Endothelial cell of umbilical vein (primary cell): ENCODE results near the gene CELF3. TPM values are rescaled to one million over a fixed set of nuclear protein-coding genes. Genes with fewer than 3 reads are reported as not detected.

Experiments used
- BruUV-seq: library from RNA; stranded (reverse); fragments of 400-500 nt; replicated peaks from 2 replicates; lab custom pipeline; 2021; lab: Mats Ljungman, UMichigan
- CTCF ChIA-PET: fragments of 300-600, 350-600 bp; sonication (Branson Sonifier 250); formaldehyde crosslinking; loops from one replicate; lab custom pipeline; 2021; ENCODE audit warnings: antibody characterized with exemption, inconsistent platforms; lab: Charles Lee
- POLR2A ChIA-PET: fragments of 300-600, 350-600 bp; sonication (Branson Sonifier 250); formaldehyde crosslinking; loops from one replicate; lab custom pipeline; 2021; ENCODE audit warnings: antibody characterized with exemption, inconsistent platforms; lab: Charles Lee
- DNase-seq: peaks from one replicate; pipeline ENCODE4 v3.0.0-alpha.2; 2011; ENCODE audit warnings: low read depth, low spot score
- FAIRE-seq: peaks from 2 replicates; lab custom pipeline; 2011; peaks lifted over from hg19 to GRCh38; lab: Jason Lieb, UNC
- H2AFZ ChIP-seq: 2 replicates; pipeline ENCODE4 v1.6.0; 2012; ENCODE audit warnings: low read depth, low read length, control low read depth, inconsistent platforms
- H3K27ac ChIP-seq: 2 replicates; pipeline ENCODE4 v1.5.1; 2011; ENCODE audit warnings: low read depth, mild to moderate bottlenecking, control low read depth, low read length, moderate library complexity; ENCODE audit not compliant: insufficient read depth
- H3K27me3 ChIP-seq, 2 experiments: 2 replicates each; pipeline versions ENCODE4 v1.6.0 to v1.6.1; 2011; ENCODE audit warnings: low read length in 2 of 2, mixed read lengths in 1 of 2; ENCODE audit not compliant: control insufficient read depth in 2 of 2, insufficient read depth in 2 of 2
- H3K36me3 ChIP-seq, 2 experiments: 2 replicates in 1 of 2; 3 replicates in 1 of 2; pipeline ENCODE4 v1.5.1; 2011; ENCODE audit warnings: low read length in 2 of 2, mild to moderate bottlenecking in 1 of 2, moderate library complexity in 1 of 2; ENCODE audit not compliant: control insufficient read depth in 2 of 2, insufficient read depth in 2 of 2; ENCODE audit errors: extremely low read depth in 1 of 2
- H3K4me1 ChIP-seq: 3 replicates; pipeline ENCODE4 v1.5.1; 2011; ENCODE audit warnings: mild to moderate bottlenecking, low read length; ENCODE audit not compliant: control insufficient read depth, insufficient read depth; ENCODE audit errors: extremely low read depth
- H3K4me2 ChIP-seq: 2 replicates; pipeline ENCODE4 v1.6.1; 2011; ENCODE audit warnings: low read length, control low read depth, mixed read lengths; ENCODE audit not compliant: insufficient read depth
- H3K4me3 ChIP-seq, 3 experiments: fragments of 200-600 bp in 1 of 3; sonication (generic), shearing (Covaris generic) in 1 of 3; replicated peaks in 1 of 3; 2 replicates each; pipeline ENCODE4 v1.5.1; 2011 to 2016; ENCODE audit warnings: control low read depth in 3 of 3, low read length in 3 of 3, mild to moderate bottlenecking in 2 of 3, inconsistent platforms in 1 of 3, low read depth in 1 of 3, moderate library complexity in 1 of 3; ENCODE audit not compliant: insufficient read depth in 1 of 3
- H3K79me2 ChIP-seq: 2 replicates; pipeline ENCODE4 v1.6.0; 2012; ENCODE audit warnings: low read length, inconsistent platforms; ENCODE audit not compliant: control insufficient read depth, insufficient read depth
- H3K9ac ChIP-seq: replicated peaks from 2 replicates; pipeline ENCODE3; 2011; ENCODE audit warnings: low read length, control low read depth; ENCODE audit not compliant: insufficient read depth; ENCODE audit errors: extremely low read depth
- H3K9me1 ChIP-seq: replicated peaks from 3 replicates; pipeline ENCODE4 v1.6.0; 2011; ENCODE audit warnings: mild to moderate bottlenecking, low read length; ENCODE audit not compliant: control insufficient read depth, insufficient read depth; ENCODE audit errors: extremely low read depth
- H3K9me3 ChIP-seq: replicated peaks from 2 replicates; pipeline ENCODE4 v1.5.1; 2012; ENCODE audit warnings: low read length, inconsistent platforms; ENCODE audit not compliant: control insufficient read depth, insufficient read depth
- H4K20me1 ChIP-seq: replicated peaks from 2 replicates; pipeline ENCODE3; 2011; ENCODE audit warnings: mild to moderate bottlenecking, low read length; ENCODE audit not compliant: control insufficient read depth, insufficient read depth; ENCODE audit errors: extremely low read depth
- EZH2 ChIP-seq: IDR thresholded peaks from 2 replicates; pipeline ENCODE4 v1.6.1; 2012; ENCODE audit warnings: borderline replicate concordance, low read depth, mild to moderate bottlenecking, moderate library complexity, low read length, inconsistent platforms; ENCODE audit not compliant: severe bottlenecking
- FOS ChIP-seq: IDR thresholded peaks from 2 replicates; pipeline ENCODE4 v1.6.1; 2011; ENCODE audit warnings: mild to moderate bottlenecking, low read length, moderate library complexity, borderline replicate concordance; ENCODE audit not compliant: insufficient read depth
- GATA2 ChIP-seq: IDR thresholded peaks from 2 replicates; pipeline ENCODE4 v1.7.0; 2011; ENCODE audit warnings: low read depth, mild to moderate bottlenecking, moderate library complexity, mixed read lengths, low read length; ENCODE audit not compliant: insufficient read length, insufficient read depth
- JUN ChIP-seq: IDR thresholded peaks from 2 replicates; pipeline ENCODE4 v1.6.1; 2011; ENCODE audit warnings: borderline replicate concordance, low read depth; ENCODE audit not compliant: insufficient read length, insufficient read depth
- MYC ChIP-seq: IDR thresholded peaks from one replicate; pipeline ENCODE4 v1.6.1; 2011; ENCODE audit warnings: mild to moderate bottlenecking, low read depth, low read length
- POLR2A ChIP-seq: IDR thresholded peaks from 2 replicates; pipeline ENCODE4 v1.6.1; 2012; ENCODE audit warnings: low read depth, mild to moderate bottlenecking, control low read depth, low read length
- POLR2AphosphoS5 ChIP-seq: IDR thresholded peaks from 2 replicates; pipeline ENCODE4 v1.6.1; 2012; ENCODE audit warnings: low read depth, mild to moderate bottlenecking, control low read depth, low read length, moderate library complexity; ENCODE audit not compliant: insufficient read depth
- dilution Hi-C: fragments of 300-500 bp; cut with MboI; formaldehyde crosslinking; loops from one replicate; pipeline ENCODE4 v1.15.0; 2019; ENCODE audit warnings: low sequenced_read_pairs; ENCODE audit not compliant: extremely low pct_ligation_motif_present
- intact Hi-C: fragments of 100-400 bp; cut with micrococcal nuclease; formaldehyde crosslinking; loops from one replicate; pipeline ENCODE4 v1.10.0; 2022
- polyA plus RNA-seq, 4 experiments: library from polyadenylated mRNA; depleted of rRNA in 3 of 4; stranded (reverse) in 3 of 4; unstranded in 1 of 4; fragments of >200 nt; gene quantifications; 2 replicates each; pipeline versions ENCODE4 v1.2.1 to v1.2.3, GENCODE V29; 2011 to 2012; ENCODE audit warnings: missing spikeins in 1 of 4
- total RNA-seq: library from RNA; stranded (reverse); gene quantifications from 2 replicates; pipeline ENCODE4 v1.2.3, GENCODE V29; 2021
- TF ChIP-seq, protein P1 (sequence below): IDR thresholded peaks from 2 replicates; pipeline ENCODE4 v1.6.1; 2011; ENCODE audit not compliant: insufficient read depth, insufficient read length
- TF ChIP-seq, protein P2 (sequence below), 2 donors: IDR thresholded peaks; 1 replicate in 1 of 2; 2 replicates in 1 of 2; pipeline ENCODE4 v1.5.1; 2011; ENCODE audit warnings: low read length in 2 of 2, mild to moderate bottlenecking in 2 of 2, moderate library complexity in 2 of 2, control low read depth in 1 of 2, inconsistent platforms in 1 of 2, low read depth in 1 of 2; ENCODE audit not compliant: insufficient read depth in 1 of 2; ENCODE audit errors: extremely low read depth in 1 of 2

CELF3 gene
- total and polyA plus RNA-seq, 2 donors (not counting 3 experiments of a cell fraction or from before 2014, with no cell fraction given), result not detected

DNA sequence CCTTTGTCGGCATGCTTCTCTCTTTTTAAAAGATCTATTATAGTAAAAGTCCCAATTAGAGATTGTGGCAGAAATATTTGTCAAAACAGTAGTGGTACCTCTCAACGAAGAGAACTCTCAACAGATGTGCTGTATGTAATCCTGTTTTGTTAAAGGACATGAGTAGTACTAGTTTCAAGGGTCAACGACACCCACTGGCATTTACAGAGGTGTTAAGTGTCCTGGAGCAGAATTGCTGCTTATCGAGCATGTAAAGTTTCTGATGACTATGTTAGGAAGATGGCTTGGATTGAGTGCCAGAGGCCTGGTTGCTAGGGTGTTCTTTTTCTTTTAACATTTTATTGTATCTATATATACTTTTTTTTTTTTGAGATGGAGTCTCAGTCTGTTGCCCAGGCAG, 27.1 kb downstream of the CELF3 start:
- Histone ChIP-seq H2AFZ (no peak overlapping the region), H3K4me3 (no peak overlapping the region), H3K4me2 (no peak overlapping the region), H3K79me2 (no peaks in the 10 kb centered on the region), H3K27me3 (no peaks in the 10 kb centered on the region), H4K20me1 (no peaks in the 10 kb centered on the region), H3K9me1 (no peaks in the 10 kb centered on the region), H3K36me3 (no peaks in the 10 kb centered on the region), H3K9ac (no peak overlapping the region), H3K9me3 (no peaks in the 10 kb centered on the region), H3K27ac (no peak overlapping the region), H3K4me1 (no peaks in the 10 kb centered on the region)
- ChIA-PET POLR2A (no interaction called here), CTCF (interaction anchor here (1.0 to 1.3 kb wide), 2 partner anchors 8 to 9 kb away, joined by 3 to 4 read pairs; no protein-coding TSS in a partner anchor)
- no peak for DNase-seq
- no peak for FAIRE-seq
- dilution Hi-C loops (no loop called here), intact Hi-C loops (no loop called here)
- TF ChIP-seq POLR2A, result no peak
- TF ChIP-seq, protein P1, sequence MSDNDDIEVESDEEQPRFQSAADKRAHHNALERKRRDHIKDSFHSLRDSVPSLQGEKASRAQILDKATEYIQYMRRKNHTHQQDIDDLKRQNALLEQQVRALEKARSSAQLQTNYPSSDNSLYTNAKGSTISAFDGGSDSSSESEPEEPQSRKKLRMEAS, result no peak
- TF ChIP-seq POLR2AphosphoS5, result no peak
- no peak for TF ChIP-seq EZH2
- no peak for TF ChIP-seq FOS
- TF ChIP-seq JUN, result no peak
- BruUV-seq, result no TSS peak

DNA sequence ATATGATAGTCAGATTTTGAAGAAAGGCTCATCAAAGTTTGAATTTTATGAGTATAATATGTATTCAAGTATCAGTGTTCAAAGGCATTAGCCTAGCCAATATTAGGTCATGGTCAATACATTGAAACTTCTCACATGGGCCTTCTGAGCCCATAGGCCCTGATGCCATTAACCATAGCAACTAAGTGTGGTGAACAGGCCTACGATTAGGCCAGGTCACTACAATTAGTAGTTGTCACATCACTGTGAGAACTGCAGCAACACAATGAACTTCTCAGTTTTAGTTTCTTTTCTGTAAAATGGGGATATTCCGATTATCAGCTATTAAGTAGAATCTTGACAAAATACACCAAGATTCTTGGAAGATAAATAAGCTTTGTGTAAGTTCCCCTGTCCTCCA, 30.0 kb downstream of the CELF3 start:
- BruUV-seq, result no TSS peak
- Histone ChIP-seq H3K4me1 (peaks cover 5% of the 10 kb centered on the region), H3K27me3 (no peaks in the 10 kb centered on the region), H3K9me1 (no peaks in the 10 kb centered on the region), H3K9ac (no peak overlapping the region), H3K9me3 (no peaks in the 10 kb centered on the region), H3K4me3 (no peak overlapping the region), H4K20me1 (no peaks in the 10 kb centered on the region), H3K79me2 (no peaks in the 10 kb centered on the region), H3K27ac (no peak overlapping the region), H2AFZ (no peak overlapping the region), H3K36me3 (no peaks in the 10 kb centered on the region), H3K4me2 (no peak overlapping the region)
- intact Hi-C loops (no loop called here), dilution Hi-C loops (no loop called here)
- POLR2A ChIA-PET, result interaction anchor here (0.6 kb wide), 1 partner anchor 184 kb away, joined by 3 read pairs; no protein-coding TSS in a partner anchor
- no peak for FAIRE-seq
- TF ChIP-seq, protein P2, sequence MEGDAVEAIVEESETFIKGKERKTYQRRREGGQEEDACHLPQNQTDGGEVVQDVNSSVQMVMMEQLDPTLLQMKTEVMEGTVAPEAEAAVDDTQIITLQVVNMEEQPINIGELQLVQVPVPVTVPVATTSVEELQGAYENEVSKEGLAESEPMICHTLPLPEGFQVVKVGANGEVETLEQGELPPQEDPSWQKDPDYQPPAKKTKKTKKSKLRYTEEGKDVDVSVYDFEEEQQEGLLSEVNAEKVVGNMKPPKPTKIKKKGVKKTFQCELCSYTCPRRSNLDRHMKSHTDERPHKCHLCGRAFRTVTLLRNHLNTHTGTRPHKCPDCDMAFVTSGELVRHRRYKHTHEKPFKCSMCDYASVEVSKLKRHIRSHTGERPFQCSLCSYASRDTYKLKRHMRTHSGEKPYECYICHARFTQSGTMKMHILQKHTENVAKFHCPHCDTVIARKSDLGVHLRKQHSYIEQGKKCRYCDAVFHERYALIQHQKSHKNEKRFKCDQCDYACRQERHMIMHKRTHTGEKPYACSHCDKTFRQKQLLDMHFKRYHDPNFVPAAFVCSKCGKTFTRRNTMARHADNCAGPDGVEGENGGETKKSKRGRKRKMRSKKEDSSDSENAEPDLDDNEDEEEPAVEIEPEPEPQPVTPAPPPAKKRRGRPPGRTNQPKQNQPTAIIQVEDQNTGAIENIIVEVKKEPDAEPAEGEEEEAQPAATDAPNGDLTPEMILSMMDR (IDR thresholded peaks at IDR 0.05; ENCODE audit: extremely low read depth in 1 of 2, insufficient read depth in 1 of 2, low read depth in 1 of 2, low read length in 2 of 2), result no peak
- TF ChIP-seq FOS, result no peak
- no peak for TF ChIP-seq EZH2
- TF ChIP-seq, protein P1, result no peak
- no peak for TF ChIP-seq MYC
- TF ChIP-seq POLR2A, result no peak
- no peak for TF ChIP-seq JUN
- no peak for TF ChIP-seq GATA2
- TF ChIP-seq POLR2AphosphoS5, result no peak
- CTCF ChIA-PET, result no interaction called here
- no peak for DNase-seq
